Astrocyte (in vitro differentiated cells and primary cell): ENCODE results near the gene EPN2.

Source experiments
- CTCF ChIP-seq: IDR thresholded peaks from 2 replicates; pipeline ENCODE4 v1.5.1; 2011; ENCODE audit warnings: low read depth, mild to moderate bottlenecking, inconsistent platforms, low read length, moderate library complexity; ENCODE audit not compliant: insufficient read depth
- EZH2 ChIP-seq: IDR thresholded peaks from 2 replicates; pipeline ENCODE4 v1.6.1; 2012; ENCODE audit warnings: mild to moderate bottlenecking, low read length, inconsistent platforms; ENCODE audit not compliant: insufficient read depth

- TF ChIP-seq CTCF (no peak), EZH2 (no peak)
Measured at GRCh38 chr17:19248928-19249574, 11.9 kb downstream of the EPN2 start.
